ENCODE measurements around the gene PRX. TPM values are rescaled to one million over a fixed set of nuclear protein-coding genes. Genes with fewer than 3 reads are reported as not detected.

PRX gene
- total and polyA plus RNA-seq, 9 of the 15 experiments (the other 6 are each of a cell fraction or from before 2014, with no cell fraction given) = 0.65 to 3.5 (median 1.7) TPM; not detected in 2

DNA sequence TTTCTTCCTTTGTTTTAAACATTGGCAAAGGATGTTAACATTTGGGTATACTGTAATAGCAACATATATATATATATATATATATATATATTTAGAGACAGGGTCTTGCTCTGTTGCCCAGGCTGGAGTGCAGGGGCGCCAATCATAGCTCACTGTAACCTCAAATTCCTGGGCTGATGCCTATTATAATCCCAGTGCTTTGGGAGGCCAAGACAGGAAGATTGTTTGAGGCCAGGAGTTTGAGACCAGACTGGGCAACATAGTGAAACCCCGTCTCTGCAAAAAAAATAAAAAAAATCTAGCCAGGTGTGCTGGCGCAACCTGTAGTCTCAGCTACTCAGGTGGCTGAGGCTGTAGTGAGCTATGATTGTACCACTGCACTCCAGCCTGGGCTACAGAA lies 47.0 kb upstream of the PRX start:
- DNase-seq (ENCODE audit: extremely low read depth in 1 of 4, low spot score in 3 of 4) (no peak), ATAC-seq (no peak), FAIRE-seq (no peak)
- Histone ChIP-seq H3K9me1 (ENCODE audit: control insufficient read depth, insufficient read depth, low read length) (peaks cover 4% of the 10 kb centered on the region), H3K9ac (ENCODE audit: insufficient read depth in 1 of 2, low read depth in 2 of 2, low read length in 2 of 2) (no peak overlapping the region), H3K4me2 (ENCODE audit: insufficient read depth, low read length) (no peak overlapping the region), H3K36me3 (ENCODE audit: control insufficient read depth, insufficient read depth, low read length) (peaks cover 56% of the 10 kb centered on the region), H4K20me1 (replicated peaks; ENCODE audit: control insufficient read depth, insufficient read depth, low read length) (peaks cover 7% of the 10 kb centered on the region), H3K9me3 (replicated peaks; ENCODE audit: control insufficient read depth, insufficient read depth, low read depth, low read length) (no peaks in the 10 kb centered on the region), H3K79me2 (ENCODE audit: control insufficient read depth, insufficient read depth, low read length) (peaks cover 67% of the 10 kb centered on the region), H3K27me3 (ENCODE audit: control insufficient read depth in 2 of 2, insufficient read depth in 2 of 2, low read length in 2 of 2) (no peaks in the 10 kb centered on the region), H2AFZ (ENCODE audit: low read depth, low read length) (no peak overlapping the region), H3K4me3 (no peak overlapping the region), H3K4me1 (replicated peaks in 1 of 2; ENCODE audit: control insufficient read depth in 2 of 2, insufficient read depth in 2 of 2, low read length in 2 of 2) (peaks cover 12 to 28% of the 10 kb centered on the region in 2 experiments; a peak in 4 of 5 replicates), H3K27ac (ENCODE audit: extremely low read depth, low read depth, low read length) (no peak overlapping the region)
- in situ Hi-C loops (cut with MboI) (no loop called here), intact Hi-C loops (cut with micrococcal nuclease) (no loop called here)
- BruUV-seq (replicated peaks) = no TSS peak
- POLR2A ChIA-PET = interaction anchor here (1.1 to 1.7 kb wide), 3 partner anchors 13 to 321 kb away, joined by 4 to 6 read pairs (median 5); no protein-coding TSS in a partner anchor
- TF ChIP-seq FOXJ2 (tag; IDR thresholded peaks at IDR 0.05) (no peak), PHTF2 (CRISPR knock-in tag; IDR thresholded peaks at IDR 0.05) (no peak)
- WGBS (ENCODE audit: insufficient coverage, low coverage, missing lambda C conversion rate) = 90% methylated on average over 3 of the region's 3 CpGs
- CTCF ChIA-PET (ENCODE audit: low intra/inter-chr PET ratio) = no interaction called here

DNA sequence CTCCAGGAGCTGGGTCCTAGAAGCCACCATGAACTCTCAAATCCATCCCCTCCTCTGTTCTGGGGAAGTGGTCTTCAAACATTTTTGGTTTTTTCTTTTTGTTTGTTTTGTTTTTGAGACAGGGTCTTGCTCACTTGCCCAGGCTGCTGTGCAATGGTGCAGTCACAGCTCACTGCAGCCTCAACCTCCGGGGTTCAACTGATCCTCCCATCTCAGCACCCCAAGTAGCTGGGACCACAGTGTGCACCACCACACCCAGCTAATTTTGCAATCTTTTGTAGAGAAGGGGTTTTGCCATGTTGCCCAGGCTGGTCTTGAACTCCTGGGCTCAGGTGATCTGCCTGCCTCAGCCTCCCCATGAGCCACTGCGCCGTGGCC lies 45.4 kb upstream of the PRX start:
- Histone ChIP-seq H3K9me3 (replicated peaks; ENCODE audit: control insufficient read depth, insufficient read depth, low read depth, low read length) (no peaks in the 10 kb centered on the region), H3K9ac (ENCODE audit: insufficient read depth in 1 of 2, low read depth in 2 of 2, low read length in 2 of 2) (no peak overlapping the region), H4K20me1 (replicated peaks; ENCODE audit: control insufficient read depth, insufficient read depth, low read length) (peaks cover 7% of the 10 kb centered on the region), H3K79me2 (ENCODE audit: control insufficient read depth, insufficient read depth, low read length) (peaks cover 51% of the 10 kb centered on the region), H3K4me1 (replicated peaks in 1 of 2; ENCODE audit: control insufficient read depth in 2 of 2, insufficient read depth in 2 of 2, low read length in 2 of 2) (peaks cover 12 to 26% of the 10 kb centered on the region in 2 experiments; a peak in 4 of 5 replicates), H3K36me3 (ENCODE audit: control insufficient read depth, insufficient read depth, low read length) (peaks cover 69% of the 10 kb centered on the region), H3K4me3 (no peak overlapping the region), H3K9me1 (ENCODE audit: control insufficient read depth, insufficient read depth, low read length) (peaks cover 4% of the 10 kb centered on the region), H3K27ac (ENCODE audit: extremely low read depth, low read depth, low read length) (no peak overlapping the region), H2AFZ (ENCODE audit: low read depth, low read length) (no peak overlapping the region), H3K27me3 (ENCODE audit: control insufficient read depth in 2 of 2, insufficient read depth in 2 of 2, low read length in 2 of 2) (no peaks in the 10 kb centered on the region), H3K4me2 (ENCODE audit: insufficient read depth, low read length) (no peak overlapping the region)
- ATAC-seq = no peak
- BruUV-seq (replicated peaks) = no TSS peak
- intact Hi-C loops (cut with micrococcal nuclease) = no loop called here
- POLR2A ChIA-PET = interaction anchor here (0.6 to 0.8 kb wide), 2 partner anchors 30 to 153 kb away, joined by 4 read pairs; no protein-coding TSS in a partner anchor
- TF ChIP-seq ZNF121 (CRISPR knock-in tag; conservative IDR thresholded peaks at IDR 0.05) = peak; percentile 53
- TF ChIP-seq ZNF224 (CRISPR knock-in tag; IDR thresholded peaks at IDR 0.05) = no peak
- FAIRE-seq = no peak
- 98% methylated on average over 3 of the region's 3 CpGs for WGBS (ENCODE audit: insufficient coverage, low coverage, missing lambda C conversion rate)
- DNase-seq (ENCODE audit: extremely low read depth in 1 of 4, low spot score in 3 of 4) = no peak
- CTCF ChIA-PET (ENCODE audit: low intra/inter-chr PET ratio) = no interaction called here
- in situ Hi-C loops (cut with MboI) = no loop called here
